Stimulated activated CD4-positive, alpha-beta T cell treated with anti-CD3 and anti-CD28 coated beads, Interleukin-2, amount 100 ng/mL, for 4 hours (primary cell): Measurements from ENCODE around the gene TEX14.
"Not testable (repeated sequence)": the region's sequence is repeated elsewhere in the genome, so short reads cannot be mapped to it uniquely, and the experiment has no call there.

Experiments
- DNase-seq: peaks from one replicate; pipeline ENCODE4 v3.0.0-alpha.2; 2020; ENCODE audit warnings: low read depth

The TEX14 gene

DNA sequence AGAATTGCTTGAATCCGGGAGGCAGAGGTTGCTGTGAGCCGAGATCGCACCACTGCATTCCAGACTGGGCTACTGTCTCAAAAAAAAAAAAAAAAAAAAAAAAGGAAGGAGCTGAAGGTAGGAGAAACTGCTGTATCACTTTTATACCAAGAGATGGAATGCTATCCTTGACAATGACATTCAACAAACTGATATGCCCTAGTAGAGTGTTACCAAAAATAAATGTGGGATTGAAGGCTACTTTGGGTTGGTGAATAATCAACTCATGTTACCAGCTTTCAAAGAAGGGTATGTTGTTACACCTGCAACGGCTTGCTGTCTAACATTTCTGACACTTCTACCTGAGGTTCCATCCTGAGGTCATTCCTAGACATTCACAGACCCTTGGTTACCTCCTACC is 84.9 kb downstream of the TEX14 start:
- no peak for DNase-seq

- DNase-seq = no peak
Measured at GRCh38 chr17:58605986-58606385, 85.9 kb downstream of the TEX14 start.

DNA sequence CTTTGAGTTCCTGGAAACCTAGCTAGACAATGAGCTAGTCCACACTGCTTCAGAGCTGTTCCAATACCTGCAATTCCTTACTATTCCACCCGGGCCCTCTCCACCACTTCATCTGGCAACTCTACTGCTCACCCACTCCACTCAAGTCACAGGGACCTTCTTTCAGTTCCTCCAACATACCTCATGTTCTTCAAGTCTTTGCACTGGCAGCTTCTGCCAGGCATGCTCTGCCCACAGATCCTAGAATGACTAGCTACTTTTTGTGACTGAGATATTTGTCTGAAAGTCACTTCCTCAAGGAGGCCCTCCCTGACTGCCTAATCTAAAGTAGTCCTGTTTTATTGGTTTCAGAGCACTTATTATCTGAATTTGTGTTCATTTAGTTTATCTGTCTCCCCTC is 86.4 kb downstream of the TEX14 start:
- DNase-seq = no peak

DNA sequence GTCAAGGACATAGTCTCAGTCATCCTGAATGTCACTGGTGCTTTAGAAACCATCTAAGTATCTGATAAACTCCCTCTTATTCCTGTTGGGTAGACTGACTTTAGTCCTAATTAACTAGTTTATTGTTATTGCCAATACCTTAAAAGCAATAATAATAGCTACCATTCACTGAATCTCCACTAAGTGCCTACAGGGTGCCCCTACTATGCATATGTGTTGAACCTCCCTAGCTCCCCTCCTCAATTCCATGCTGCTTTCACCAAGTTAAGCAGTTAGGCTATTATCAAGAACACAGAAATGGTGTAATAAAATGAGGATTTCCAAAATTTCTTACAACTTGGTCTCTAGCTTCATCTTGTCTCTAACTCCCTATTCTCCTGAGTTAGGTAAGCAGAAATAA is 89.9 kb downstream of the TEX14 start:
- DNase-seq = no peak

DNA sequence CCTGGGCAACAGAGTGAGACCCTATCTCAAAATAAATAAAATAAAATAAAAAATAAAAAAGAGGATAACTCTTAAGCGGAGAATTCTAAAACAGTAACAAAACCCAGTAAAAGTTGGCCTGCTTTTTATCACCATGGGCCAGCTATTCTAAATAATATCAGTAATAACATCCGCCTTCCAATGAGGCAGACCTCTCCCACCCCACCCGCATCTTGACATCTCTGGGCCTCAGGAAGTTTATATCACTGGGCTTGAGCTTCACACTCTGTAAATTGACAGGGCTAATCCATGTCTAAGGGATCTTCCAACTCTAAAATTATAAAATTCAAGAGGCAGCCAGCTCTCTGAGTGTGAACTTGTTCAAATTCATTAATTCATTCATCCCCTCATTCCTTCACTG is 94.5 kb downstream of the TEX14 start:
- no peak for DNase-seq

GRCh38 chr17:58595194-58595792 is 96.6 kb downstream of the TEX14 start:
- no peak for DNase-seq

GRCh38 chr17:58593123-58593522 is 98.7 kb downstream of the TEX14 start:
- no peak for DNase-seq

GRCh38 chr17:58591455-58591854 is 100.4 kb downstream of the TEX14 start:
- no peak for DNase-seq

- no peak for DNase-seq
Measured at GRCh38 chr17:58590377-58590776, 101.5 kb downstream of the TEX14 start.

GRCh38 chr17:58587713-58588117 is 104.1 kb downstream of the TEX14 start:
- DNase-seq = peak; percentile 36

DNA sequence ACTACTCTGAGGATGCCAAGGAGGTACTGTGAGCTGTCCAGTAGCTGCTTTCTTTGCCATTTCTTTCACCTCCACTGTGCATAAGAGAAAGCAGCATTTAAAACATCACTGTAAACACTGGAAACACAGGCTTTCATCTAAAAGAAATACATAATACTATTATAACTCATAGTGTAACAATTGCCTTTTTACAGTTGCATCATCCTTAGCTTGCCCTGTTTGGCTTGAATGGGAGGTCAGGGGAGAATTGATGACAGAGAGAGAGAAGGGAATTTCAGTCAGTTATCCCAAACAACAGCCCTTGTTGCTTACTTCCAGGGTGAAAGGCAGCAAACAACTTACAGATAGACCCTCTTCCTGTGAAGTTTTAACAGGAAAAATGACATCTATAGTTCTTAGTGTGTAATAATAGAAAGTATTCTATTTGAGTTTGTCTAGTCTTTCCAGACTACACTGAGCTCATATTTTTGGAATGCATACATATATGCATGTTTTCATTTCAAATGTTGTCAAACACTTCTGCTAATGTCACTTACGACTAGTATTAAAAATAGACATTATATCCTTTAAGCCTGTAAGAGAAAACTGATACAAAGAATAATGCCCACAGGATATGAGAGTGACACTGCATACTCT is 105.7 kb downstream of the TEX14 start:
- DNase-seq = no peak

GRCh38 chr17:58585554-58585953 is 106.3 kb downstream of the TEX14 start:
- no peak for DNase-seq

- DNase-seq = no peak
Measured at GRCh38 chr17:58583486-58583885, 108.4 kb downstream of the TEX14 start.

- DNase-seq = not testable (repeated sequence)
Measured at GRCh38 chr17:58582718-58583117, 109.1 kb downstream of the TEX14 start.

DNA sequence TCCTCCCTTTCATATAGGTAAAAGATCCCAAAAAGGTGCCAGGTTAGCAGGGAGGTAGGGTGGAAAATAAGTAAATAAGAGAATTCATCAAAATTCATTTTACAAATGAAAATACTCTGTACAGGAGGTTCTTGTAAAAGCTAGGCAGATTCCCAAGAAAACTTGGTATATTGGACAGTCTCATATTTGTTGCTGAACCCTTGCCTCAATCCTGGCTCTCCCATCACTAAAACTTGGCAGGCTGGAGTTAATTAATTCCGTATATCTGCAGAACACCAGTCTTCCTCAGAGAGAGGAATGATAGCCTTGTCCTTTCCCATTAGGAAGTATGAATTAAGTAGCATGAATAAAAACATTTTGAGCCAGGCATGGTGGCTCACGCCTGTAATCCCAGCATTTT is 111.2 kb downstream of the TEX14 start:
- DNase-seq = no peak

GRCh38 chr17:58577696-58578095 is 114.1 kb downstream of the TEX14 start:
- DNase-seq = peak; percentile 33

- no peak for DNase-seq
Measured at GRCh38 chr17:58576679-58577367, 115.0 kb downstream of the TEX14 start.

DNA sequence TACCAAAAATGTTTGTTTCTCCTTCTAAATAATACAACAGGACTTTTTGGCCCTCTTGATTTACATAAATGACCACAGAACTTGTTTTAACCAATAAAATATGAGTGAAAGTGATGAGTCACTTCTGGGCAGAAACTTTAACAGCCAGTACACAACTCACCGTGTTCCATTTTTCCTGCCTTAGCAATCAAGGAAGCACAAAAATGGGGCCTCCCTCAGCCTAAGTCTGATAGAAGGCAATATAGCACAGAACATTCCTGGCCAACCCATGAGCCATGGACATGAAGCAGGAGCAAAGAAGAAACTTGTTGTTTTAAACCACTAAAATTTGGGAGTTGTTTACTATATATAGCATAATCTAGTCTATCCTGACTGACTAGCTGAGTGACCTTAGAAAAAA is 116.3 kb downstream of the TEX14 start:
- DNase-seq = no peak

- DNase-seq = no peak
Measured at GRCh38 chr17:58574025-58574424, 117.8 kb downstream of the TEX14 start.

GRCh38 chr17:58572846-58573245 is 119.0 kb downstream of the TEX14 start:
- DNase-seq = no peak

DNA sequence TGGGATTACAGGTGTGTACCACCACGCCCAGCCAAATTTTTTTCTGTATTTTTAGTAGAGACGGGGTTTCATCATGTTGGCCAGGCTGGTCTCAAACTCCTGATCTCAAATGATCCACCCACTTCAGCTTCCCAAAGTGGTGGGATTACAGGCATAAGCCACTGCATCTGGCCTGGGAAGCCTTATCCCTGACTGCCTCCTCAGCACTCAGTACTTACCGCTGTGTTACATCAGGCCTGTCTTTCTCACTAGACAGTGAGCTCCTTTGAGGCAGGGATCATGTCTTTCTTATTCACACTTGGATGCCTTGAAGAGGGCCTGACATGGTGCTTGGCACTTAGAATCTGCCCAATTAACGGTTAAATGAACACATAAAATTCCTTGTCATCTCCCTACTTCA is 121.1 kb downstream of the TEX14 start:
- no peak for DNase-seq

DNA sequence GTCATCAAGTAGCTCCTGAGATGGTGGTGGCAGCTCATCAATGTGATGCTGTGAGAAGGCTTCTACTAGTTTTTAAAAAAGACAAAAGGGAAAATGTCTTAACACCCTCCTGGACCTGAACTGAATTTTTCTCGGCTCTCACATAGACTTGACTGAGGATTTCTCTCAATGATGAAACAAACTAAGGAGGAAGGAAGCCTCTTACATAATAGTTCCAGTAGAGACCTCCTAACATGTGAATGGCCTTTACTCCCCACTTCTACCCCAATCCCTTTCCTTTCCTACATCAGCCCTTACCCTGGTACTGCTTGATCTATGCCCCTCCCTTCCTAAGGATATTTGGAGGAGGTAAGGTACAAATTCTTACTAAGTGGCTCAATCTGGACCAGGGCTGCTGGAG is 122.6 kb downstream of the TEX14 start:
- no peak for DNase-seq

- DNase-seq = no peak
Measured at GRCh38 chr17:58568044-58568799, 123.6 kb downstream of the TEX14 start.
